ENCODE data around the gene RABL2A.
A peak's percentile ranks its signal among the peaks of the same experiment; 100 is the strongest.
"Not testable (repeated sequence)": the region's sequence is repeated elsewhere in the genome, so short reads cannot be mapped to it uniquely, and the experiment has no call there.

RABL2A gene

GRCh38 chr2:113626616-113627330 lies at the start of gene RABL2A:
Gene RABL2A (plus strand): TSS chr2:113627266. CDS start chr2:113628607, 1,341 bp downstream.
- peak; percentile 88 for DNase-seq

DNA sequence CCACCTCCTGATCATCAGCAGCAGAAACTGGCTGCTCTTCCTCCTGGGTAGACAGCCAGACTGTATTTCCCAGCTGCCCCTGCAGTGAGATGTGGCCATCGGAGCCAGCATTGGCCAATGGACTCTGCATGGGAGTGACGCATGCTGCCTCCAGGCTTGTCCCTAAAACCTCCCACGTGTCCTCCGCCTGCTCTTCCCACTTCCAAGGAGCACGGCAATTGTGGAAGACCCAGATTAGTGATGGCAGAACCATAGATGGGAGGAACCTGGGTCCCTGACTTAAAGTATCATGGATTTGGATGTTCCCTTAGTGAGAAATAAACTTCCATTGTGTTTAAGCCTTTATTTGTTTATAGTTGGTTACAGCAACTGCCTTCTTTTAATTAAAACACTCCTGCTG lies 48.6 kb upstream of the RABL2A start:
- not testable (repeated sequence) for DNase-seq

DNA sequence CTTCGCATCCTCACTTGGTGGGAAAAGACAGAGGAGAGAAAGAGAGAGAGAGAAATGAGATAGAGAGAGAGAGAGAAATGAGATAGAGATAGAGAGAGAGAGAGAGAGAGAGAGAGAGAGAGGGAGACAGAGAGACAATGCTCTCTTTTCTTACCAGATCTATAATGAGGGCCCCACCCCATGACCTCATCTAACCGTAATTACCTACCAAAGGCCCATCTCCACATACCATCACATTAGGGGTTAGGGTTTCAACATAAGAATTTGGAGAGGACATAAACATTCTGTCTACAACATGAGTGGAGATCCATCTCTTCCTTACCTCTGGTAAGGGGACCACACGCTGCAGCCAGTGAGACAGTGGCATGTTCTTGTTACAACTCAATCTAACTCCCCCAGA lies 44.6 kb upstream of the RABL2A start:
- not testable (repeated sequence) for DNase-seq

DNA sequence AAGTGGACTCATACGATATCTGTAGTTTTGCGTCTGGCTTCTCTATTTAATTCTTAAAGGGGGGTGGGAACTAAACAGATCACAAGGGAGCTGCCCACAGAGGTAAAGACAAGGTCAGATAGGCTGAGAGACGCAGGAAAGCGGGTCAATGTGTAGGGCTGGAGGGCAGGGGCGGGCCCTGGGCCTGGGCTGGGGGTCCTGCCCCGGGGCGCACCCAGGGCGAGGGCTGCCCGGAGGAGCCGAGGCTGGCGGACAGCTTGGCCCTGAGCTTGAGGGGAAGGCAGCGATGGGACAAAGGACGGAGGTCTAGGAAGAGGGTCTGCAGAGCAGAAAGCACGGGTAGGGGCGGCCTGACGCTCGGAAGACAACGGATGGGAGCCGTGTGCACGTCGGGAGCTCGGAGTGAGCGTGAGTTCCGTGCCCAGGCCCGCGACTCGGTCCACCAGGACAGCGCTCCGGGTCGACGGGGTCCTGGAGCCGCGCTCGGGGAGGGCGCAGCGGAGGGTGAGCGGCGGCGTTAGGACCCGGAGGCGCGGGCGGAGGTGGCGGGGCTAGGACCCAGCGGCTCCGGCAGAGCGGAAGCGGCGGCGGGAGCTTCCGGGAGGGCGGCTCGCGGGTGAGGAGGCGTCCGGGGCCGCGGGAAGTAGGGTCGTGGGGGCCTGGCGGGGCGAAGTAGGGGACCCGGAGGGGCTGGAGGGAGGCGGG lies 43.4 kb upstream of the RABL2A start:
- DNase-seq: peak; percentile 88

DNA sequence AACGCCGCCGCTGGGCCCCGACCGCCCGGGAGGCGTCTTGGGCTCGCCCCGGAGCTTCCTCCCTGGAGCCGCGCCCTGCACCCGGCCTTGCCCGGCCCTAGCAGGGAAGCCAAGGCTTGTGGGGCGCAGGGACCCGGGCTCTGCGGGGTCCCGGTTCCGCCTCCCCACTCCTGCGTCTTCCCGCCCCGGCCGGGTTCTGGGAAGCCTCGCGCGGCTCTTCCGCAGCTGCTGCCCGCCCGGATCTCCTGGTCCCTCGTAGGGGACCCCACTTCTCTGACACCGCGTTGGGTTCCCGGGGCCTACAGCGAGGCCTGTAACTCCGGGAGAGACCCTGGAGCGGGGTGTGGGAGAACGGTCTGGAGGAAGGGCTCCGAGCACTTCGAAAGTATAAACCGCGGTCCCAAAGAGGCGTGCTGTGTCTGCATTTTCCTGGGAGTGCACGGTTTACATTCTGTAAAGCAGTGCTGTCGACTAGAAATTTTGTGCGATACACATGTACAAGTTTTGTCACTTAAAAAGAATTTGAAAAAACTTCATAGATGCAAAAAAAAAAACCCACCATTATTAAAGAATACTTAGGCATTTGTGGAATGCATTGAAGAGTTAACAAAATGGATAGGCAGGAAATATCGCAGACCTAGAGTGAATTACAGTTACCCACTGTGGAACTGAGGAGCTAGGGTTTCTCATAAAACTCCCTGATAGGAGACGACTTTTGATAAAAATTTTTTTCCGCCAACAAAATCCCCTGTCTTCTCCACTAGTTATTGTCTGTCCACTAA lies 42.6 kb upstream of the RABL2A start:
- DNase-seq: peak; percentile 34

- peak; percentile 67 for DNase-seq
Measured at GRCh38 chr2:113587201-113587600, 39.9 kb upstream of the RABL2A start.

GRCh38 chr2:113589591-113589990 lies 37.5 kb upstream of the RABL2A start:
- not testable (repeated sequence) for DNase-seq

DNA sequence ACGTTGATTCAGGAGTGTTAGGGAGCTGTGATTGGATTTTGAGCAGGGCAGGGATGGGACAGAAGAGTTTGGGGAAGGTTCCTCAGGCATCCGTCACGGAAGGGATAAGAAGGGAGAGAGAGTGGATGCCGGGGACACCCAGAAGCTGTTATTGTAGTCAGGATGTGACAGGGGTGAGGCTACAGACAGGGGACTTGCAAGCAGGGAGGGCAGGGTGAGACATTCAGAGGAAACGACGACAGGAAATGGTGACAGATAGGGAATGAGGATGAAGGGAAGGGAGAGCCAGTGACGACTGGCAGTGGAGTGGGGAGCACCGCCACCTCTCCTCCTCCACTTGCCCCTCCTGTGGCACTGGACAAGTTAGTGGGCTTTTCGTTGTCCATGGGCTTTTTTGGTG lies 35.1 kb upstream of the RABL2A start:
- DNase-seq: not testable (repeated sequence)

GRCh38 chr2:113593280-113593679 lies 33.8 kb upstream of the RABL2A start:
- not testable (repeated sequence) for DNase-seq

GRCh38 chr2:113595725-113596124 lies 31.3 kb upstream of the RABL2A start:
- not testable (repeated sequence) for DNase-seq

DNA sequence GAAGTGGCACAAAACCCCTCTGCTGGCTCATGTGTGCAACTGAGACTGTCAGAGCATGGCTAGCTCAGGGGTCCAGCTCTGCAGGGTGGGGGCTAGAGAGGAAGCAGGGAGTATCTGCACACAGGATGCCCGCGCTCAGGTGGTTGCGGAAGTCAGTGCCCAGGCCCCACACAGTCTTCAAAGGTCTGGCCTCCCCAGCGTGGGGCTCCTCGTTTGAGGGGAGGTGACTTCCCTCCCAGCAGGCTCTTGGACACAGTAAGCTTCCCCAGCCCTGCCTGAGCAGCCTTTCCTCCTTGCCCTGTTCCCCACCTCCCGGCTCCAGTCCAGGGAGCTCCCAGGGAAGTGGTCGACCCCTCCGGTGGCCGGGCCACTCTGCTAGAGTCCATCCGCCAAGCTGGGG lies 29.9 kb upstream of the RABL2A start:
- not testable (repeated sequence) for DNase-seq

- not testable (repeated sequence) for DNase-seq
Measured at GRCh38 chr2:113597572-113597971, 29.5 kb upstream of the RABL2A start.

DNA sequence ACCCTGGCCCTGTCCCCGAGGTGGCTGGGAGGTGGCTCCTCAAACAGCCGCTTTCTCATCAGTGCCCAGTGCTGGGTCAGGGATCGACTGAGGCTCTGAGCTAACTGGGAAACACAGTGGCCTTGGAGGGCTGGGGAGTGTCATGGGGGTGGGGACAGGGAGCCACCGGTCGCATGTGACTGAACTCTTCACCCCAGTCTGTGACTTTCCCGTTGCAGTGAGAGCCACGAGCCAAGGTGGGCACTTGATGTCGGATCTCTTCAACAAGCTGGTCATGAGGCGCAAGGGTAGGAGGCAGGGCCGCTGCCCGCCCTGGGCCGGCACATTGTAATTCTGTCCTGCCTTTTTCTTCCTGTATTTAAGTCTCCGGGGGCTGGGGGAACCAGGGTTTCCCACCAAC lies 28.9 kb upstream of the RABL2A start:
- DNase-seq: not testable (repeated sequence)

DNA sequence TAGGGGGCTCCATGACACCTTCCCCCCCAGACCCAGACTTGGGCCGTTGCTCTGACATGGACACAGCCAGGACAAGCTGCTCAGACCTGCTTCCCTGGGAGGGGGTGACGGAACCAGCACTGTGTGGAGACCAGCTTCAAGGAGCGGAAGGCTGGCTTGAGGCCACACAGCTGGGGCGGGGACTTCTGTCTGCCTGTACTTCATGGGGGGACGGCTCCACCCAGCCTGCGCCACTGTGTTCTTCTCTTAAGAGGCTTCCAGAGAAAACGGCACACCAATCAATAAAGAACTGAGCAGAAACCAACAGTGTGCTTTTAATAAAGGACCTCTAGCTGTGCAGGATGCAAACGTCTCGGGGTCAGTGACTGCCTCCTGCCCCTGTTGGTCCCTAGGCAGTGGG lies 28.3 kb upstream of the RABL2A start:
- not testable (repeated sequence) for DNase-seq

DNA sequence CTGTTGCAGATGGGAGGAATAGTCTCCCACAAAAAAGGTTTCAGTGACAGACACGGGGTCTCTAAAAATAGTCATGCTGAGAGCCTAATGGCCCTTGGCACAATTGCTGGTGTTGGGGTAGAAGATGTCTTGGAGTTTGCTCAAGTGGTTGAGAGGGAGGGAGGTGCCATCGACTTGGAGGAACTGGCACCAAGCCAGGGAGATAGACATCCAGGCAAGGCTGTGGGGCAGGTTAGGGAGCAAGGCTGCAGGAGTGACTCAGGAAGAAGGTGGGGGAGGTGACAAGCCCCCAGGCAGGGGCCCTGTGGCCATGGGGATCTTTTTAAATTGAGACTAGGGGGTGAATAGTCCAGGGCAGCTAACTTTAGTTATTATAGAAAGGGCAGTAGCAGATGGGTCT lies 27.9 kb upstream of the RABL2A start:
- DNase-seq: not testable (repeated sequence)

- DNase-seq: peak; percentile 82
Measured at GRCh38 chr2:113602040-113602769, 24.9 kb upstream of the RABL2A start.

GRCh38 chr2:113602869-113603466 lies 24.1 kb upstream of the RABL2A start:
- DNase-seq: no peak

DNA sequence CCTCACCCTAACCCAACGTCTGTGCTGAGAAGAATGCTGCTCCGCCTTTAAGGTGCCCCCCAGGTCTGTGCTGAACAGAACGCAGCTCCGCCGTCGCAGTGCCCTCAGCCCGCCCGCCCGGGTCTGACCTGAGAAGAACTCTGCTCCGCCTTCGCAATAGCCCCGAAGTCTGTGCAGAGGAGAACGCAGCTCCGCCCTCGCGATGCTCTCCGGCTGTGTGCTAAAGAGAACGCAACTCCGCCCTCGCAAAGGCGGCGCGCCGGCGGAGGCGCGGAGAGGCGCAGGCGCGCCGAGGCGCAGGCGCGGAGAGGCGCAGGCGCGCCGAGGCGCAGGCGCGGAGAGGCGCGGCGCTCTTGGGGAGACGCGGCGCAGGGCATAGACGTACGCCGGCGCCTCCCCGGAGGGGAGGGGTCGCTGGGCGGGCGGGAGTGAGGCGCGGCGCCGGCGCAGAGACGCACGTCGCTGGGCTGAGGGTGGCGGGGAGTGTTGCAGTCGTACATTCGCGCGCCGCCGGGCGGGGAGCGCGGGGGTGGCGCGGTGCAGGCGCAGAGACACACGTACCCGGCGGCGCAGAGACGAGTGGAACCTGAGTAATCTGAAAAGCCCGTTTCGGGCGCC lies 23.5 kb upstream of the RABL2A start:
- DNase-seq: peak; percentile 91

GRCh38 chr2:113604085-113604477 lies 23.0 kb upstream of the RABL2A start:
- peak; percentile 95 for DNase-seq

DNA sequence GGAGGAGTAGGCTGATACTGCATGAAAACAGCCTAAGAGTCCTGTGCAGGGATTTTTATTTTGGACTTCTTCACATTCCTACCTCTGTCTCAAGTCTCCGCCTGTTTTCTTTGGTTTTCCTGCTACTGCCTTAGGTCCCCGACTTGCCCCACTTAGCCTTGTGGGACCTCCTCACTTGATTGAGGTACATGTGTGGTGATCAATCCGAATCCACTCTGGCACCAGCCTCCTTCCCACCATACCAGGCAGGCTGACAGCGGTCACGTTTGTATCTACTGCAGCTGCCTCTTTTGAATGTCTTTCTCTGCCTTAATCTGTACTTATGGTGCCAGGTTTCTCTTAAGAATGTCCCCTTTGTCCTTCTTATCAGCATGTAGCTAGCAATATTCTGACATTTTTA lies 22.4 kb upstream of the RABL2A start:
- not testable (repeated sequence) for DNase-seq

DNA sequence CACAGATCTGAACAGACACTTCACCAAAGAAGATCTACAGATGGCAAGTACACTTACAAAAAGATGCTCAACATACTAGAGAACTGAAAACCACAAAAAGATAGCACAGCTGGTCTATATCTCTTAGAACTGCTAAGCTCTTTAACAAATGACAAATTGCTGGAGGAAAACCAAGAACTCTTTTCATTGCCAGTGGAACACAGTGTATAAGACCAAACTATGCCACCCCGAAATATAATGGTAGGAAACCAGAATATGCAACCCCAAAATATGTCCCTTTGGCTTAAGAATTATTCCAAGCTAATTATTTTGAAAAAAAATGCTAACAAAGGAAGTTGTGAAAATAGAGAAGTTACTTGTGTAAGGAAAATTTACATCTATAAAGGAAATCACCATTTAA lies 21.0 kb upstream of the RABL2A start:
- DNase-seq: not testable (repeated sequence)

- DNase-seq: not testable (repeated sequence)
Measured at GRCh38 chr2:113609822-113610221, 17.2 kb upstream of the RABL2A start.
